Measurements from ENCODE around the gene PRSS36.

The PRSS36 gene

GRCh38 chr16:31184888-31185287 lies 35.0 kb upstream of the PRSS36 start:
- Histone ChIP-seq H3K36me3 (ENCODE audit: control insufficient read depth, low read length) (peaks cover 99% of the 10 kb centered on the region), H3F3A (ENCODE audit: control insufficient read depth, insufficient read depth) (peaks cover 54% of the 10 kb centered on the region), H3K4me3 (ENCODE audit: low read length) (no peak overlapping the region), H3K4me2 (ENCODE audit: low read length) (no peak overlapping the region), H3K9me2 (replicated peaks; ENCODE audit: control insufficient read depth, low read length) (no peaks in the 10 kb centered on the region), H3K79me2 (ENCODE audit: control insufficient read depth, low read length) (peaks cover 99% of the 10 kb centered on the region), H3K9me3 (ENCODE audit: control insufficient read depth, insufficient read depth, low read length) (no peaks in the 10 kb centered on the region), H4K20me1 (ENCODE audit: control insufficient read depth, insufficient read depth, low read depth, low read length) (peaks cover 84% of the 10 kb centered on the region), H3K27ac (ENCODE audit: low read depth, low read length) (no peak overlapping the region), H3K4me1 (ENCODE audit: control insufficient read depth, low read length) (peaks cover 19% of the 10 kb centered on the region), H3K27me3 (ENCODE audit: control insufficient read depth, low read length) (no peaks in the 10 kb centered on the region)
- TF ChIP-seq CTCF (IDR thresholded peaks at IDR 0.05; ENCODE audit: low read depth, low read length, poor library complexity, severe bottlenecking): no peak
- TF ChIP-seq EZH2phosphoT487 (IDR thresholded peaks at IDR 0.05; ENCODE audit: borderline replicate concordance, low read length): no peak

- peaks cover 98% of the 10 kb centered on the region for H3K79me2 ChIP-seq (ENCODE audit: control insufficient read depth, low read length)
These were observed 33.9 kb upstream of the PRSS36 start for GRCh38 chr16:31183432-31184428.

GRCh38 chr16:31182391-31182790 lies 32.5 kb upstream of the PRSS36 start:
- peaks cover 88% of the 10 kb centered on the region for H3K79me2 ChIP-seq (ENCODE audit: control insufficient read depth, low read length)
- peaks cover 77% of the 10 kb centered on the region for H3K36me3 ChIP-seq (ENCODE audit: control insufficient read depth, low read length)
- H3K9me2 ChIP-seq (replicated peaks; ENCODE audit: control insufficient read depth, low read length): no peaks in the 10 kb centered on the region
- H4K20me1 ChIP-seq (ENCODE audit: control insufficient read depth, insufficient read depth, low read depth, low read length): peaks cover 63% of the 10 kb centered on the region
- H3K9me3 ChIP-seq (ENCODE audit: control insufficient read depth, insufficient read depth, low read length): no peaks in the 10 kb centered on the region
- H3K27me3 ChIP-seq (ENCODE audit: control insufficient read depth, low read length): no peaks in the 10 kb centered on the region
- H3K4me2 ChIP-seq (ENCODE audit: low read length): peak overlapping the region; percentile 99
- TF ChIP-seq EZH2phosphoT487 (IDR thresholded peaks at IDR 0.05; ENCODE audit: borderline replicate concordance, low read length) (no peak), CTCF (IDR thresholded peaks at IDR 0.05; ENCODE audit: low read depth, low read length, poor library complexity, severe bottlenecking) (no peak)
- peak overlapping the region; percentile 98 for H3K4me3 ChIP-seq (ENCODE audit: low read length)
- no peak overlapping the region for H3K27ac ChIP-seq (ENCODE audit: low read depth, low read length)
- H3F3A ChIP-seq (ENCODE audit: control insufficient read depth, insufficient read depth): peaks cover 55% of the 10 kb centered on the region
- peaks cover 38% of the 10 kb centered on the region for H3K4me1 ChIP-seq (ENCODE audit: control insufficient read depth, low read length)

More at GRCh38 chr16:31183432-31184428, 33.9 kb upstream of the PRSS36 start:
- Histone ChIP-seq H3K9me2 (replicated peaks; ENCODE audit: control insufficient read depth, low read length) (no peaks in the 10 kb centered on the region), H3K27ac (ENCODE audit: low read depth, low read length) (no peak overlapping the region), H3K4me2 (ENCODE audit: low read length) (0 out of 2 replicates have a peak overlapping the region, but pooled peaks have one; percentile 99), H3F3A (ENCODE audit: control insufficient read depth, insufficient read depth) (peaks cover 52% of the 10 kb centered on the region), H3K27me3 (ENCODE audit: control insufficient read depth, low read length) (no peaks in the 10 kb centered on the region), H4K20me1 (ENCODE audit: control insufficient read depth, insufficient read depth, low read depth, low read length) (peaks cover 76% of the 10 kb centered on the region), H3K4me1 (ENCODE audit: control insufficient read depth, low read length) (peaks cover 25% of the 10 kb centered on the region), H3K36me3 (ENCODE audit: control insufficient read depth, low read length) (peaks cover 91% of the 10 kb centered on the region), H3K4me3 (ENCODE audit: low read length) (no peak overlapping the region), H3K9me3 (ENCODE audit: control insufficient read depth, insufficient read depth, low read length) (no peaks in the 10 kb centered on the region)
- no peak for TF ChIP-seq CTCF (IDR thresholded peaks at IDR 0.05; ENCODE audit: low read depth, low read length, poor library complexity, severe bottlenecking)
- TF ChIP-seq EZH2phosphoT487 (IDR thresholded peaks at IDR 0.05; ENCODE audit: borderline replicate concordance, low read length): no peak
